ENCODE measurements around the gene SERINC4.
A peak's percentile ranks its signal among the peaks of the same experiment; 100 is the strongest.

- TF ChIP-seq BHLHE40 (IDR thresholded peaks at IDR 0.05; ENCODE audit: low read depth, low read length) (no peak), SMC3 (IDR thresholded peaks at IDR 0.05; ENCODE audit: low read depth, low read length) (no peak), CTCF (conservative IDR thresholded peaks at IDR 0.05; ENCODE audit: low read depth, low read length) (peak; percentile 22; the same call in 1 of the 2 replicates), POLR2A (IDR thresholded peaks at IDR 0.05; ENCODE audit: low read depth, low read length) (no peak; the same call in 1 of the 2 replicates), MAFK (IDR thresholded peaks at IDR 0.05; ENCODE audit: low read depth, low read length) (no peak), RAD21 (IDR thresholded peaks at IDR 0.05; ENCODE audit: low read length) (no peak), CEBPB (IDR thresholded peaks at IDR 0.05; ENCODE audit: low read depth, low read length) (no peak)
- TF ChIP-seq, protein P1, sequence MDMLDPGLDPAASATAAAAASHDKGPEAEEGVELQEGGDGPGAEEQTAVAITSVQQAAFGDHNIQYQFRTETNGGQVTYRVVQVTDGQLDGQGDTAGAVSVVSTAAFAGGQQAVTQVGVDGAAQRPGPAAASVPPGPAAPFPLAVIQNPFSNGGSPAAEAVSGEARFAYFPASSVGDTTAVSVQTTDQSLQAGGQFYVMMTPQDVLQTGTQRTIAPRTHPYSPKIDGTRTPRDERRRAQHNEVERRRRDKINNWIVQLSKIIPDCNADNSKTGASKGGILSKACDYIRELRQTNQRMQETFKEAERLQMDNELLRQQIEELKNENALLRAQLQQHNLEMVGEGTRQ (IDR thresholded peaks at IDR 0.05; ENCODE audit: low read depth, low read length), result no peak
Observed at GRCh38 chr15:43792761-43793476, 7.1 kb downstream of the SERINC4 start.

Data from IMR-90 (cell line).